HG03196 (cell line): Measurements from ENCODE around the gene SLAMF7.
A peak's percentile ranks its signal among the peaks of the same experiment; 100 is the strongest.
"Not testable (repeated sequence)": the region's sequence is repeated elsewhere in the genome, so short reads cannot be mapped to it uniquely, and the experiment has no call there.

ENCODE experiments used
- ATAC-seq: cut with Tn5 transposase; IDR thresholded peaks from one replicate; pipeline ENCODE4 v1.9.1; 2021; ENCODE audit not compliant: unreplicated experiment

SLAMF7 gene

GRCh38 chr1:160739098-160739511 is at the start of gene SLAMF7:
SLAMF7 (plus strand) TSS chr1:160739247; CDS start chr1:160739302, 55 bp downstream.
- peak; percentile 74 for ATAC-seq

- ATAC-seq = not testable (repeated sequence)
These were observed 46.7 kb upstream of the SLAMF7 start for GRCh38 chr1:160692390-160692789.

GRCh38 chr1:160702100-160702499 is 36.9 kb upstream of the SLAMF7 start:
- ATAC-seq = no peak

DNA sequence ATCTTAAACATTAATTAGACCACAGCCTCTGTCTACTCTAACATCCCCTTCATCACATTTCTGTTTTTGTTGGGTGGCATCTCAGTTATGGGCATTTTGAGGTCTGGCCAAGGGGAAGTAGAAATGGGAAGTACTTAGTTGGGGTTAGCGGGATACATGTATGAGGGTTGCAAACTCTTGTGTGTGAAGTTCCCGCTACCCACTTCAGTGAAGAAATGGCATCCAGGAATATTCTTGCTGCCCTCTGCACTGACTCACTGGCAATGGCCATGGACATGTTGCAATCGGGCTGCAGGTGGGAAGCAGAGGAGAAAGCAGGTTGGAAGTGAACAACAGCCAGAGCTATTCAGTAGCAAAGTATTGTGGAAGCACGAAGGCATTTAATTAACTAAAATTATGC is 34.8 kb upstream of the SLAMF7 start:
- no peak for ATAC-seq

DNA sequence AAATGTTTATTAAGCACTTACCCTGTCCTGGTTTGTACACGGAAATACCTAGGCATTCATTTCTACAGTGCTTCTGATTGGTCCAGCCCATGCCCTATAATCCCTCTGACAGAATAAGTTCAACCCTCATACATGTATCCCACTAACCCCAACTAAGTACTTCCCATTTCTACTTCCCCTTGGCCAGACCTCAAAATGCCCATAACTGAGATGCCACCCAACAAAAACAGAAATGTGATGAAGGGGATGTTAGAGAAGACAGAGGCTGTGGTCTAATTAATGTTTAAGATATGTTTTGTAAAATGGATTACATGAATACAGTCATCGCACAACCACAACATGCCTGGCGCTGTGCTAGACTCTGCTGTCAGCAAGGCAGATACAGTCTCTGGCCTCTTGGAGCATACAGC is 33.8 kb upstream of the SLAMF7 start:
- ATAC-seq = not testable (repeated sequence)

DNA sequence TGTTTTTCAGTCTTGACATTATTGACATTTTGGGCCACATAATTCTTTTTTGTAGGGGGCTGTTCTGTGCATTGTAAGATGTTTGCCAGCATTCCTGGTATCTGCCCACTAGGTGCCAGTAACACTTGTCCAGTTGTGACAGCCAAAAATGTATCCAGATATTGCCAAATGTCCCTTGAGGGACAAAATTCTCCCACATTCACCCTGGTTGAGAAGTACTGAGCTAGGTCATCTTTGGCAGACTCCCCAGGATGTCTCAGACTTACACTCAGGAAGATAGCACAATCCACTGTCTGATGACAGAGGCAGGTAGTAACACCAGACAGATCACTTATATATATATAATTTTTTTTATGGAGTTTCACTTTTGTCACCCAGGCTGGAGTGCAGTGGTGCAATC is 33.3 kb upstream of the SLAMF7 start:
- ATAC-seq = no peak

DNA sequence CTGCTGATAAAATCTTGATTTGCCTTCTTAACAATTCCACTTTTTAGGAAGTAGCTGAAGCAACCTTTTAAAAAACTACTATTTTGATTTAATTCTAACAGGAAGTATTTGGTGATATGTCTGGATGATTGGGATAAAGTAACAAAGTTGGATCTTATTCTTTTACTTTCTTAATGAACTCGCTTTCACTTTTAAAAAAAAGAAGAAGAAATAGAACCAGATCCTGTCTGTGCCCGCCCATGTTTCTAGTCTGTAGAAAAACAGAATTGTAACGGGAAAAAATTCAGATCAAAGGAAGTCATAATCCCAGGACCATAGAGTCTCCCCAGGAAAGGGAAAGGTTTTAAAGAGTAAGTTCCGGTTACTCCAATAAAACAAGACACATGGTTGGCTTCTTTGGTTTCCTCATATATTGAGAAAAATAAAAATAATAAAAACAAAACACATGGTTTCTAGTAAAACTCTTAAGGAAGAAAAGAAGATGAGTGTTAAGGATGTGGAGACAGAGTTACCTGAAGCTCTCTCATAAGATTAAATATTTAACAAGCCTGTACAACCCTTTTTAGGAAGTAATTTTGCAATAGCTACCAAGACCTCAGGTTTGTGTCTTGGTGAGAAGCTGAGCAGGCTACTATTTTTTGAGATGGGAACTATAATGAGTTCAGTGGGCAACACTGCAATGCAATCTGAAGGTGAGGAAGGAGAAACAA is 32.4 kb upstream of the SLAMF7 start:
- no peak for ATAC-seq

GRCh38 chr1:160707236-160708064 is 31.6 kb upstream of the SLAMF7 start:
- ATAC-seq = no peak

DNA sequence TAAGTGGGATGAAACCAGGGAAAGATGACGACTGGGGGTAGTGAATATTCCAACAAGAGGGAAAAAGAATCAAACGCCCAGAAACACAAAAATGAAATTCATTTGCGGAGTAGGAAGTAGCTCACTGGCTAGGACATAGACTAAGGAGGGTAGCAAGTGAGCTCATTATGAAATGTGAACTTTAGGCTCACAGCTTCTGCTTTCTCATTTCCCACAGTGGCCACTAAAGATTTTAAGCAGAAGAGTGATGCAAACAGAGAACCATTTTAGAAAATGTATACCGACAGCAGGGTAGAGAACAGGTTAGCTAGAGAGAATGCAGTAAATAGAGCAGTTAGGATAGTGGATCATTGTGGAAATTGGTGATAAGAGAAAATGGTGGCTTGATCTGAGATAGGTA is 30.9 kb upstream of the SLAMF7 start:
- ATAC-seq = no peak

DNA sequence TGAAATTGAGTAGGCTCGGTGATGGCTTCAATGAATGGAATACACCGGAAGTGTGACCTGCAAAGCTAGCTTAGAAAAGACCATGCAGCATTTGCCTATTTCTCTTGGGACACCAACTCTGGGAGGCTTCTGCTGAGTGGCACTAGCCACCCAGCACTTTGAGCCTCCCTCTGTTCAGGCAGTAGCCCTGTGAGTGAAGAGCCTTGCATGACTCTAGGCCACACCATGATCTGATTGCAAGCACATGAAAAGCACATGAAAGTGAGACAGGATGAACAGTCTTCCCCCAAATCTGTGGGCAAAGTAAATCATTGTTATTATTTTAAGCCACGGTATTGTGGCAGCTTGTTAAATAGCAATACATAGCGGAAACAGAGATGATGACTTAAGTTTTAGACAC is 30.2 kb upstream of the SLAMF7 start:
- ATAC-seq = peak; percentile 36

GRCh38 chr1:160709715-160710114 is 29.3 kb upstream of the SLAMF7 start:
- ATAC-seq = no peak

DNA sequence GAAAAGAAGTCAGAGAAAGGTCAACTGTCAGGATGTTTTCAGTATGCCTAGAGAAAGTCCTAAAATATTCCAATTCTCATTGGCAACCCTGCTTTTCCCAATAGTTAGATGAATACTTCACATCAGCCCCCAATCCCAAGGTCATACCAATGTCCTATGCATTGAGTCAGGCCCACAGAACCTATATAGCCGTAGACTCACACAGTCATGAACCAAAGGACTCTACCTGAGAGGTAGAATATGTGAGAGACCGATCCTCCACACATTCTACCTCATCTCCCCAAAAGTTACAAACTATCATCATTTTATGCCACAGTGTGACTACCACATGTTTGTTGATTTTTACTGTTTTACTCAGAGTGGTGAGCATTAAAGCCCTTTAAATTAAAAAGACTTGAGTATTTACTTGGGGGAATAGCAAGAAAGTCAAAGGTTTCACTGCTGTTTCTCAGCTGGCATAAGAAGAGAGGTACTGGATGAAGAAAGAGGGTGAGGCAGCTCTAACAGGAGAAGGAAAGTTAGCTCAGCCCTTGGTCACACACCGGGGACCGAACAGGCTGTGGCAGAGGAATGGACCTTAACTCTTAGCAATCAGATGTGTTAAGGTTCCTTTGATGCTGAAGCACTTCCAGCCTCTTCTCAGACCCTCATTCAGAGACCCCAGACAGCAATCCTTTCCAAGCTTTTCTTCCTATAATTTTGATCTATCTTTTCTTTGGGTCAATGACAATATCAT is 28.4 kb upstream of the SLAMF7 start:
- no peak for ATAC-seq

- no peak for ATAC-seq
These were observed 27.8 kb upstream of the SLAMF7 start for GRCh38 chr1:160711276-160711601.

DNA sequence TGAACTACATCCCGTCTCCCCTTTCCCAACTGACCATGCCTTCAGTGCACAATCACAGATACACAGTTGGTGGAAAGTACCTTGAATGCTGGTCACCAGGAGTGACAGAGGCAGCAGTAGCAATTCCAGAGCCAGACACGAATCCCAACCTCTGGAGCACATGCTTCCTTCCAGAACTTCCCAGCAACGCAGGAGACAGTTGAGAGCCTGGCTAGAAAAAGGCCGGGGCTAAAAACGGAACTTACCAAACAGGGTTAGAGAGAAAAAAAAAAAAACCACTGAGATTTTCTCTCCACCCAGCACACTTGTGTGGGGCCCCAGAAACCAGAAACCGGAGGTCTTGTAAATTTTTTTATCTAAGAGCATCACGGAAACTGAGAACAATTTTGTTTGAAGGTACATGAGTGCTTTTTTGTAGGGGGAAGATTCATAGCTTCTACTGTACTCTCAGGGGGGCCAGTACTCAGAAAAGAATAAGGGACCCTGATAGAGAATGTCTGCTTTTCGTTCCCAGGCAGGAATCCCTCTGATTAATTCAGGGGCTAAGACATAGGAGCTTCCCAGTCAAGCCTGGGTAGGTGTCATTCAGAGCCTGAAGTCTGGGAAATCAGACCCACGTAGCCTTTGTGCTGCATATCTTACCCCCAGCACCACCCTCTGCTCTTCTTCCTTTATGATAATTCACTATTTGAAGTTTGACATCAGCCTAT is 27.3 kb upstream of the SLAMF7 start, which contains the start of gene CD48:
TSS of gene CD48 (minus strand) at position 221 of the 710 bp plus-strand sequence. CDS start at position 162, 59 bp downstream.
- ATAC-seq = peak; percentile 30

- ATAC-seq = peak; percentile 29
These were observed 26.4 kb upstream of the SLAMF7 start for GRCh38 chr1:160712525-160713080.

DNA sequence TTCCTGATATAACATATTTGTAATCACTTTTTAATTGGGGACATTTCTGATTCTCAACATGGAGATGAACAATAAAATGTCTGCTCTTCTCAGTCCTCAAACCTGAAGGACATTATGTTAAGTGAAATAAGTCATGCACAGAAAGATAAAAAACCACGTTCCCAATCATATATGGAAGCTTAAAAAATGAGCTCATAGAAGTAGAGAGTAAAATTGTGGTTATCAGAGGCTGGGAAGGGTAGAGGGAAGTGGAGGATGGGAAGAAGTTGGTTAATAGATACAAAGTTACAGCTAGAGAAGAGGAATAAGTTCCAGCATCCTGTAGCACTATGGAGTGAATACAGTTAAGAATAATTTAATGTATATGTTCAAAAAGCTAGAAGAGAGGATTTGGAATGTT is 25.9 kb upstream of the SLAMF7 start:
- no peak for ATAC-seq

DNA sequence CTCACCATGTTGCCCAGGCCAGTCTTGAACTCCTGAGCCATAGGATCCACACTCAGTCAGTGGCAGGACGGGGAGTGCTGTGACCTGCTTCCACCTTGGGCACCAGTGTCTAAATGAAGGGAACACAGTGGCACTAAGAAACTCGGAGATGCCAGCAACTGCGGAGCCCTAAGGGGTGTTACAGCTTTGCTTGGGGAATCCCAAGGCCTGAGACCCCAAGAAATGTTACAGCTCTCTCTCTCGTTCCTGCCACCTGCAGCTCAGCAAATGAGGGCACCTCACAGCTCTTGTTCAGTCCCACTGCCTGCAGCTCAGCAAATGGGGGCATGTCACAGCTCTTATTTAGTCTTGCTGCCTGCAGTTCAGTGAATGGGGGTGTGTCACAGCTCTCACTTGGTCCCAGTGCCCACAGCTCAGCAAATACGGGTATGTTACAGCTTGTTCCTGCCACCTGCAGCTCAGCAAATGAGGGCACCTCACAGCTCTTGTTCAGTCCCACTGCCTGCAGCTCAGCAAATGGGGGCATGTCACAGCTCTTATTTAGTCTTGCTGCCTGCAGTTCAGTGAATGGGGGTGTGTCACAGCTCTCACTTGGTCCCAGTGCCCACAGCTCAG is 24.9 kb upstream of the SLAMF7 start:
- not testable (repeated sequence) for ATAC-seq

GRCh38 chr1:160716013-160716412 is 23.0 kb upstream of the SLAMF7 start:
- no peak for ATAC-seq

- no peak for ATAC-seq
These were observed 21.7 kb upstream of the SLAMF7 start for GRCh38 chr1:160717306-160717705.

DNA sequence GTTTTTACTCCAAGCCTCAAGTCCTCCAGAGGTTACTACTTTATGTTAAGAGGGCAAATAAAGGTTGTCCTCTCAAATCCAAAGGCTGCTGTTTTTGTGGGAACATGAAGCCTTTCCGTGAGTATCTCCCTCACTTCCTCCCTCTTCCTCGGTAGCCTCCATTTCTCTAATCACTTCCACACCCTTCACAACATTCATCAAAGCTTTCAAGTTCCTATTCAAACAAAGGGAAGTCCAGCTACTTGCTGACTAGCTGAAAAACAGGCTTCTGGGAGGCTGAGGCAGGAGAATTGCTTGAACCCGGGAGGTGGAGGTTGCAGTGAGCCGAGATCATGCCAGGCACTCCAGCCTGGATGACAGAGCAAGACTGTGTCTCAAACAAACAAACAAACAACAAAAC is 20.8 kb upstream of the SLAMF7 start:
- ATAC-seq = no peak
